ENCODE data around the gene RFTN1. TPM values are rescaled to one million over a fixed set of nuclear protein-coding genes. Genes with fewer than 3 reads are reported as not detected.

Gene RFTN1
- total and polyA plus RNA-seq, 9 of the 15 experiments (the other 6 are each of a cell fraction or from before 2014, with no cell fraction given): 0.08 to 0.51 (median 0.11) TPM; not detected in 6

DNA sequence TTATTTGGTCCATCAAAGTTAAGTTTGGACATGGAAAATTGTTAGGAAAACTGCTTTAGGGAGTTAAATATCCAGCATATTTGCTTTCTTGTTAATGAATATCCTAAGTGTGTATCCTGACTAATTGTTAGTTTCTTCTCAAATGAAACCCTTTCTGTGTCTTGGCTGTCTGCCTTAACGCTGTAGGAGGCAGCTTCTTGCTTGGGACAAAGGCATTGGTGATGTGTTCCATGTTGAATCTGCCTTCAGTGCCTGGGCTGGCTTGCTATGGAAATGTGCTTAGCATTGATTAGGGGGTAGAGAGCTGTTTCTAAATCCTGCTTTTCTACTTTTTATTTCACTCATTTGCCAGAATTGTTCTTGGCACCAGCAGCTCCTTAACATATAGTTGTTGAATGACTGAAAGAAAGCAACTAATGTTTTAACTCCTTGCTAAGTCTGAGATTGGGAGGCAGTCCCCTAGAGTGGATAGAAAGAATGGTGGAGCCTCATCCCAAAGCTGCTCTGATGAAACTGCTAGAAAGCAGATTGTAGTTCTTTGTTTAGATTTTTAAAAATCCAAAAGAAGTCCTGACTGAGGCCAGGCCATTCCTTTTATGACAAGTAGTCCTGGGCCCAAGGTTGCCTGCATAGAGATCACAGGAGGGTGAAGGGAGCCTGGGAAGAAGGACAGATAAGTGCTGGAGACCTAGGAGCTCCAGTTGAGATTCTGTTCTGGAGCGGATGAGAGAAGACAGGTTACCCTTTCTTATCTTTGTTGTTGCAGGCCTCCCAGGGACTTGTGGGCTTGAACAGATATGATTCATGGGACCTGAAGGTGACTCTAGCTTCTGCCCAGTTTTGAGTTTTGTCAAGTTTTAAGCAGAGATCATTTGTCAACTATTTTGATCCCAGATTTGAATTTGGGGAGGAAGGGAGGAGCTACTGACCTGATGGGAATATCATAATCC, 209.2 kb downstream of the RFTN1 start (continued):
- TF ChIP-seq RBM14 (IDR thresholded peaks at IDR 0.05; ENCODE audit: borderline replicate concordance, insufficient read depth, low read depth, low read length) (no peak), CBX8 (IDR thresholded peaks at IDR 0.05; ENCODE audit: borderline replicate concordance, extremely low read depth, low read depth, low read length, poor library complexity, severe bottlenecking) (no peak), CC2D1A (IDR thresholded peaks at IDR 0.05) (peak; percentile 94), HDAC2 (IDR thresholded peaks at IDR 0.05) (peak; percentile 87), RCOR1 (IDR thresholded peaks at IDR 0.05; ENCODE audit: borderline replicate concordance in 1 of 2, low read depth in 2 of 2, low read length in 2 of 2) (peak; percentile 77 to 98; a peak in 3 of 4 replicates), ZKSCAN8 (CRISPR knock-in tag; IDR thresholded peaks at IDR 0.05) (peak; percentile 51; the same call in 1 of the 2 replicates), ZNF133 (CRISPR knock-in tag; IDR thresholded peaks at IDR 0.05) (no peak), ESRRA (IDR thresholded peaks at IDR 0.05; ENCODE audit: borderline replicate concordance, low read depth) (peak; percentile 95), ZNF785 (CRISPR knock-in tag; IDR thresholded peaks at IDR 0.05) (no peak), FOXJ2 (tag; IDR thresholded peaks at IDR 0.05) (peak; percentile 71), SMAD4 (CRISPR knock-in tag; conservative IDR thresholded peaks at IDR 0.05) (no peak; the same call in 1 of the 2 replicates), RNF2 (IDR thresholded peaks at IDR 0.05) (peak; percentile 74; the same call in 1 of the 2 replicates), NR4A1 (CRISPR knock-in tag; IDR thresholded peaks at IDR 0.05) (no peak), NR4A1 (tag; IDR thresholded peaks at IDR 0.05) (peak; percentile 55; the same call in 1 of the 2 replicates), RUNX1 (IDR thresholded peaks at IDR 0.05; ENCODE audit: low read depth) (no peak), ETS2 (tag; IDR thresholded peaks at IDR 0.05; ENCODE audit: borderline replicate concordance, poor library complexity, severe bottlenecking) (no peak), ZNF253 (CRISPR knock-in tag; conservative IDR thresholded peaks at IDR 0.05) (no peak), ZFPM2 (CRISPR knock-in tag; IDR thresholded peaks at IDR 0.05) (no peak), ZNF239 (CRISPR knock-in tag; IDR thresholded peaks at IDR 0.05) (peak; percentile 5; the same call in 1 of the 2 replicates), SIN3B (IDR thresholded peaks at IDR 0.05; ENCODE audit: low read depth) (no peak), ZNF76 (CRISPR knock-in tag; IDR thresholded peaks at IDR 0.05; ENCODE audit: borderline replicate concordance) (no peak), NR2F6 (CRISPR knock-in tag; IDR thresholded peaks at IDR 0.05) (no peak), NRF1 (conservative IDR thresholded peaks at IDR 0.05 in 1 of 2, IDR thresholded peaks at IDR 0.05 in 1 of 2) (0 out of 4 replicates have a peak, but pooled peaks have one; percentile 16 to 32), PHF21A (IDR thresholded peaks at IDR 0.05; ENCODE audit: borderline replicate concordance, low read depth) (peak; percentile 60; the same call in 1 of the 2 replicates), MEF2A (IDR thresholded peaks at IDR 0.05; ENCODE audit: control insufficient read depth, low read depth, low read length) (no peak), MTA3 (IDR thresholded peaks at IDR 0.05; ENCODE audit: borderline replicate concordance) (peak; percentile 82)
- TF ChIP-seq, protein P1, sequence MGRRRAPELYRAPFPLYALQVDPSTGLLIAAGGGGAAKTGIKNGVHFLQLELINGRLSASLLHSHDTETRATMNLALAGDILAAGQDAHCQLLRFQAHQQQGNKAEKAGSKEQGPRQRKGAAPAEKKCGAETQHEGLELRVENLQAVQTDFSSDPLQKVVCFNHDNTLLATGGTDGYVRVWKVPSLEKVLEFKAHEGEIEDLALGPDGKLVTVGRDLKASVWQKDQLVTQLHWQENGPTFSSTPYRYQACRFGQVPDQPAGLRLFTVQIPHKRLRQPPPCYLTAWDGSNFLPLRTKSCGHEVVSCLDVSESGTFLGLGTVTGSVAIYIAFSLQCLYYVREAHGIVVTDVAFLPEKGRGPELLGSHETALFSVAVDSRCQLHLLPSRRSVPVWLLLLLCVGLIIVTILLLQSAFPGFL (CRISPR knock-in tag; IDR thresholded peaks at IDR 0.05): no peak
- TF ChIP-seq, protein P2, sequence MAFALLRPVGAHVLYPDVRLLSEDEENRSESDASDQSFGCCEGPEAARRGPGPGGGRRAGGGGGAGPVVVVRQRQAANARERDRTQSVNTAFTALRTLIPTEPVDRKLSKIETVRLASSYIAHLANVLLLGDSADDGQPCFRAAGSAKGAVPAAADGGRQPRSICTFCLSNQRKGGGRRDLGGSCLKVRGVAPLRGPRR (CRISPR knock-in tag; IDR thresholded peaks at IDR 0.05): no peak
